GM12801 (cell line): ENCODE measurements around the gene TPCN1.

Experiments used
- TF ChIP-seq, protein P1 (sequence below): IDR thresholded peaks from one replicate; pipeline ENCODE4 v1.5.1; 2011; ENCODE audit warnings: control low read depth; ENCODE audit not compliant: insufficient read length; ENCODE audit errors: extremely low read depth

Gene TPCN1

DNA sequence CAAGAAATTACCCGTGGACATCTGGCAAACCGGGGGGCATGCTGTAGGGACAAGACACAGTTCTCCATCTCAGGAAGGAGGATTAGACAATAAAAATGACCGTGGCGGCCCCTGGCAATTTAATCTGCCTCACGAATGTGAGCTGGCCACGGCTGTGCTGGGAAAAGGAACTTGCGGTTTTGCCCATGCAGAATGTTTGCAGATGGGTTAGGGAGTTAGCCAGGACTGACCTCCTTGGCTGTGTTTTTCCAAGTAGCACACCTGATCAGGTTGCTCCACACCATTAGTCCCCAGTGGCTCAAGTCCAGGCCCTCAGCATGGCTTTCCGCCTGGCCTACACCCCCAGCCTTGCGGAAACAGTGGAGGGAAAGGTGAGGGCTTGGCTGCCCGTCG, 20.8 kb downstream of the TPCN1 start:
- TF ChIP-seq, protein P1, sequence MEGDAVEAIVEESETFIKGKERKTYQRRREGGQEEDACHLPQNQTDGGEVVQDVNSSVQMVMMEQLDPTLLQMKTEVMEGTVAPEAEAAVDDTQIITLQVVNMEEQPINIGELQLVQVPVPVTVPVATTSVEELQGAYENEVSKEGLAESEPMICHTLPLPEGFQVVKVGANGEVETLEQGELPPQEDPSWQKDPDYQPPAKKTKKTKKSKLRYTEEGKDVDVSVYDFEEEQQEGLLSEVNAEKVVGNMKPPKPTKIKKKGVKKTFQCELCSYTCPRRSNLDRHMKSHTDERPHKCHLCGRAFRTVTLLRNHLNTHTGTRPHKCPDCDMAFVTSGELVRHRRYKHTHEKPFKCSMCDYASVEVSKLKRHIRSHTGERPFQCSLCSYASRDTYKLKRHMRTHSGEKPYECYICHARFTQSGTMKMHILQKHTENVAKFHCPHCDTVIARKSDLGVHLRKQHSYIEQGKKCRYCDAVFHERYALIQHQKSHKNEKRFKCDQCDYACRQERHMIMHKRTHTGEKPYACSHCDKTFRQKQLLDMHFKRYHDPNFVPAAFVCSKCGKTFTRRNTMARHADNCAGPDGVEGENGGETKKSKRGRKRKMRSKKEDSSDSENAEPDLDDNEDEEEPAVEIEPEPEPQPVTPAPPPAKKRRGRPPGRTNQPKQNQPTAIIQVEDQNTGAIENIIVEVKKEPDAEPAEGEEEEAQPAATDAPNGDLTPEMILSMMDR: no peak

DNA sequence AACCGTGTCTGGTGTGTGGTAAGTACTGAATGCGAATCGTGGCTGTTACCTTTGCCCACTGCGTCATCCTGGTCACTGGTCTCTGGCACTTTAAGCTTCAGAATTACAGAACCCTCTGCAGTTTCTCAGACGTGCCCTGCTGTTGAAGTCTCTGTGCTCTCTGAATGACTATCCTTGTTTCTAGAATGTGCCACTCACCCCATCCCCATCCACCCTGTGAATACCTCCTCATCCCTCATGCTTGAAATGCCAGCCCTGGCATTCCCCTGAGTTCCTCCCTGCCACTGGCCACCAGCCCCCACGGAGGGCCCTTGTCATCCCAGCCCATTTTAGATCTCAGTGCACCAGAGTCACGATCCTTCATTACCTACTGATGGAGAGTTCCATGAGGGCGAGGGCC, 21.3 kb downstream of the TPCN1 start:
- TF ChIP-seq, protein P1: no peak

DNA sequence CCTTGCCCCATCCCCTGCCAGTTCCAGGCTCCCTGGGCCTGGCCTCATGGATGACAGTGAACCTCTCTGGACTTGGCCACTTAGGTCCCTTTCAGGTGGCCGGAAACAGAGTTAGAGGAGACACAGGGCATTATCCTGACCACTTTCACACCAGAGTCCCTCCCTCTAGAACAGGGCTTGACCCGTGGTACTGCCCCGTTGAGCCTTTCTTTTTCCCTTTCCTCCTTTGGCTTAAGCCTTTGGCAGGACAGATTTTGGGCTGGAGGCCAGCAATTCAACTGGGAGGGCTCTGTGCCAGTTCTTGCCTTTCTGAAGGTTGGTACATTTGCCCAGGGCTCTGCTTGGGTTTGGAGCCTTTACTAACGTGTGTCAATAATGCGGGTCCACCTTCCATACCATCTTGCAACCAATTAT, 22.8 kb downstream of the TPCN1 start:
- TF ChIP-seq, protein P1: no peak

DNA sequence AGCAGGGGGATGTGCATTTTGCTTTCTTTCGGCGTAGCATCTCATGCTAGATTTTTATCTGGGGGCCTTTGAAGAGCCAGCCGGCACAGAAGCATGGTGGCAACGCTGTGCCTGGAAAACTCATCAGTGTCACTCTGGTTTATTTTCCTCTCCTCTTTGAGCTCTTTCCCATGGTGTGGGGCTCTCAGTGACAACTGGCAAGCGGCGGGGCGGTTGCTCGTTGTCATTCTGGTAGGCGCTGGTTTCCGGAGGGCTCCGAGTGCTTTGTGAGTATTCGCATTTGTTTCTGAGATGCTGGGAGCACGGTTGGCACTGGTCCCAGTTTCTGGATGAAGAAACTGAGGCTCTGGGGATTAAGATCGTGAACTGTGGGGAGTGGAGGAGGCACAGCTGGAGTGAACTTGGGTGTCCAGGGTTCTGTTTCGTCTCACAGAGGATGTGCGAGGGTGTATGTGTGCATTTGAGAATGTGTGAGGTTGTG, 23.3 kb downstream of the TPCN1 start:
- TF ChIP-seq, protein P1: no peak

DNA sequence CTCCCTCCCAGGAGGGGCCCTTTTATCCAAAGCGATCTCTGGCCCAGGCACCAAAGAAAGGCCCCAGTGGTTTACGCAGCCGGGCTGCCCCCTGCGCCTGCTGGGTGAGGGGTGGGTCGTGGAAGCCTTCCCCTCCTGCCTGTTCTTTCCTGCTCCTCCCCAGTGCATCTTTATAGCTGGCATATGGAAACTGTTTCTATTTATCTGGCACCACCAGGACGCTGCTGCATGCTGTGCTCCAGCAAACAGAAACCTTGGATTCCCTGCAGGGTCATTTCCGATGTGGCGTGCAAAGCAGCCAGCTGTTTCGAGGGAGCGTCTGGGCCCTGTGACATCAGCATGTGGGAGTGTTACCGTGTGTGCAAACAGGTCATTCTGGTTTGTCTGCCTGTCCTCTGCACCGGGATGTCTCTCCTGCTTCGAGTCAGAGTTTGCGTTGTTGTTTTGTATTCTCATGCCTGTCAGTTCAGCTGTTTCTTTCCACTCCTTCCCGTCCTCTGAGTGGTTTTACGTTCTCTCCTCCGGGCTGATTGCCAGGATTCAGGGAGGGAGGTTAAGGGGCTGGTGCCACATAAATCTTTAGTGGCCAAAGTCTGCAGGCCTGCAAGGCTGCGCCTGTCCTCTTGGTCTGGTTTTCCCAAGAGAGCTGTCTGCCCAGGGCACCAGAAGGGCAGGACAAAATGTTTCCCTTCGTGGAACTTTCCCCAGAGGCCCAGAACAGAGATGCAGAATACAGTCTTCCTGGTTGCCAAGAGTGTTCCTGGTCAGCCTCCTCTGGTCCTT, 24.6 kb downstream of the TPCN1 start:
- TF ChIP-seq, protein P1: no peak

DNA sequence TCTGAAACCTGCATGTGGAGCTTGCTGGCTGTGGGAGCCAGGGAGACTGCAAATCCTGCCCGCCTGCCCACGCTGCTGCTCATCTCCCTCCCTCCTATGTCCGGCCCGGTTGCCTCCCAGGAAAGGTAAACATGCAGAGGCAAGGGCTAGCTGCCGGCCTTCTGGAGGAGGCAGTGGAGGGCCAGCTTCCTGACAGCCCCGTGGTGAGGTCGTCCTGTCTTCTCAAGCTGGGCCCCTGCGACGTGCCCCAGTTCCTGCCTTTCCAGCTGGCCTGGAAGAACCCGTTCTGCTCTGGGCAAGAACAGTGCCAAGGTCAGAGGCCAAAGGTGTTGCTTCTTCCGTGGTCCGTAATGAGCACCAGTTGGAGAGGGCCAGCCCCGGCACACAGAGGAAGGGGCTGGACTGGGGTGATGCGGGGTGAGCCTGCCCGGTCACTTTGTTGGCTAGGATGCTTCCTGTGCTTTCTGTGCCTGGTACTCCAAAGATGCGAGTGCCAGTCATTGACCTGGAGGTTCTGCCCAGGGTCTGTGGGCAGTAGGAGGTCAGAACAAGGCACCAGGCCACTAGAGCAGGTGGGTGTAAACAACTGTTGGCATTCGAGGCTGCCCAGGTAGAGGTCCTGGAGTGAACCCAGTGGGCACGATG, 25.3 kb downstream of the TPCN1 start:
- TF ChIP-seq, protein P1: no peak

DNA sequence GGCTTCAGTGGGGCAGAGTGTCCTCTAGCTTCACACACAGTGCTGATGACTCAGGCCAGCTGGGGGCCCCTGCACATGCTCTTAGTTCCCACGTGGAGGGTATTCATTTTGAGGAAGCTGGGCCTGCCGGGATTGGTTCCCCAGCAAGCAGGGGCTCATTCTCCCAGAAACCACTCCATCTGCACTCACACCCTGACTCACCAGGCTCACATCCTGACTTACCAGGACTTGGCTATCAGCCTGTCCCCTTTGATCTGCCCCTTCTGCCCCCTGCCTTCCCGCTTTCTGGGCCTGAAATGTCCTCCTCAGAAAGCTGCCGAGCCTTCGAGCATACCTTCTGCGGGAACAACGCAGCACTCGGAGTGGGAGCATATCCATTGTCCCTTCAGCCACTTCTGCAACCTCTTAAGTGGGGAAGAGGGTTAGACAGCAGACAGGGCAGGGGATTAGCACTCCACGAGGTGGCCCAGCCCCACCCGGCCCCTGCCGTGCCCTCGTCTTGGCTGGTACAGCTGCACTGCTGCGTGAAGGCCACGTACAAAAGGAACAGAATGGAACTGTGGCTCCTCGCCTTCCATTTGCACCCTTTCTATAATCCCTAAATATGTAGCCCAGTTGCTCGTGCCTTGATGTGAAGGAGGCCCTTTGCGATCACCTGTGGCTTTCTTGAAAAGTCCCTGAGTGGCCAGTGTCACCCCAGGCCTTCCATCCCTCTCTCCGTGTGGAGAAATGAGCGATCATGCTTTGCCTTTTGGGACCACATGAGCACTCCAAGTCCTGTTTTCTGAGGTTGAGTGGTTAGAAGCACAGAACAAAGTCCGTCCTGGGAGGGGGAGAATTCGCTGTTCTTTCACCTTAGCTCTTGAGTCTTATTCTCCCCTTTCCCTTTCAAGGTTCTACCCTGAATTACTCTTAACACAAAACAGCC, 26.1 kb downstream of the TPCN1 start:
- TF ChIP-seq, protein P1: no peak
